Astrocyte (in vitro differentiated cells and primary cell): ENCODE measurements around the gene PDZRN4. TPM values are rescaled to one million over a fixed set of nuclear protein-coding genes. Genes with fewer than 3 reads are reported as not detected.

Experiments used
- DNase-seq: peaks from one replicate; pipeline ENCODE4 v3.0.0-alpha.2; 2010; ENCODE audit warnings: low read depth
- FAIRE-seq: peaks from 2 replicates; lab custom pipeline; 2011; peaks lifted over from hg19 to GRCh38; lab: Jason Lieb, UNC
- H2AFZ ChIP-seq: 2 replicates; pipeline ENCODE4 v1.6.0; 2012; ENCODE audit warnings: low read depth, low read length, inconsistent platforms
- H3K27ac ChIP-seq: 2 replicates; pipeline ENCODE4 v1.5.1; 2011; ENCODE audit warnings: low read depth, low read length, inconsistent platforms
- H3K27me3 ChIP-seq: 2 replicates; pipeline ENCODE4 v1.6.0; 2011; ENCODE audit warnings: low read length, inconsistent platforms; ENCODE audit not compliant: insufficient read depth
- H3K36me3 ChIP-seq: 2 replicates; pipeline ENCODE4 v1.5.1; 2011; ENCODE audit warnings: low read length, inconsistent platforms; ENCODE audit not compliant: insufficient read depth
- H3K4me1 ChIP-seq: 2 replicates; pipeline ENCODE4 v1.5.1; 2011; ENCODE audit warnings: low read length, inconsistent platforms; ENCODE audit not compliant: insufficient read depth
- H3K4me2 ChIP-seq: 2 replicates; pipeline ENCODE4 v1.6.0; 2012; ENCODE audit warnings: low read length, inconsistent platforms
- H3K4me3 ChIP-seq: 2 replicates; pipeline ENCODE4 v1.5.1; 2011; ENCODE audit warnings: low read depth, mild to moderate bottlenecking, low read length, inconsistent platforms; ENCODE audit not compliant: insufficient read depth
- H3K79me2 ChIP-seq: 2 replicates; pipeline ENCODE4 v1.6.0; 2012; ENCODE audit warnings: mild to moderate bottlenecking, low read length, inconsistent platforms; ENCODE audit not compliant: insufficient read depth
- H3K9ac ChIP-seq: 2 replicates; pipeline ENCODE4 v1.6.0; 2012; ENCODE audit warnings: mild to moderate bottlenecking, low read length, inconsistent platforms
- H3K9me3 ChIP-seq: 2 replicates; pipeline ENCODE4 v1.5.1; 2012; ENCODE audit warnings: low read depth, mild to moderate bottlenecking, low read length, inconsistent platforms; ENCODE audit not compliant: insufficient read depth
- H4K20me1 ChIP-seq: 2 replicates; pipeline ENCODE4 v1.6.0; 2012; ENCODE audit warnings: low read length, inconsistent platforms; ENCODE audit not compliant: insufficient read depth
- H3K27ac Mint-ChIP-seq: one replicate; pipeline ENCODE4 v1.8.0; 2021; ENCODE audit warnings: mild to moderate bottlenecking, mixed read lengths; ENCODE audit not compliant: unreplicated experiment
- H3K27me3 Mint-ChIP-seq: one replicate; pipeline ENCODE4 v1.8.0; 2021; ENCODE audit warnings: low read depth, mixed read lengths; ENCODE audit not compliant: unreplicated experiment
- H3K36me3 Mint-ChIP-seq: one replicate; pipeline ENCODE4 v1.8.0; 2021; ENCODE audit warnings: low read depth, mixed read lengths; ENCODE audit not compliant: unreplicated experiment
- H3K4me1 Mint-ChIP-seq: one replicate; pipeline ENCODE4 v1.8.0; 2021; ENCODE audit warnings: low read depth, mixed read lengths; ENCODE audit not compliant: unreplicated experiment
- H3K4me3 Mint-ChIP-seq: one replicate; pipeline ENCODE4 v1.8.0; 2021; ENCODE audit warnings: mild to moderate bottlenecking, moderate library complexity, mixed read lengths; ENCODE audit not compliant: unreplicated experiment
- H3K9me3 Mint-ChIP-seq: one replicate; pipeline ENCODE4 v1.8.0; 2021; ENCODE audit warnings: mild to moderate bottlenecking, mixed read lengths; ENCODE audit not compliant: unreplicated experiment
- EZH2 ChIP-seq: IDR thresholded peaks from 2 replicates; pipeline ENCODE4 v1.6.1; 2012; ENCODE audit warnings: mild to moderate bottlenecking, low read length, inconsistent platforms; ENCODE audit not compliant: insufficient read depth
- total RNA-seq: library from RNA; stranded (reverse); gene quantifications from 2 replicates; pipeline ENCODE4 v1.2.1, GENCODE V29; 2021
- TF ChIP-seq, protein P1 (sequence below): IDR thresholded peaks from 2 replicates; pipeline ENCODE4 v1.5.1; 2011; ENCODE audit warnings: low read depth, mild to moderate bottlenecking, inconsistent platforms, low read length, moderate library complexity; ENCODE audit not compliant: insufficient read depth

Gene PDZRN4
- total RNA-seq, 1 donor from 2014 or later = not detected

DNA sequence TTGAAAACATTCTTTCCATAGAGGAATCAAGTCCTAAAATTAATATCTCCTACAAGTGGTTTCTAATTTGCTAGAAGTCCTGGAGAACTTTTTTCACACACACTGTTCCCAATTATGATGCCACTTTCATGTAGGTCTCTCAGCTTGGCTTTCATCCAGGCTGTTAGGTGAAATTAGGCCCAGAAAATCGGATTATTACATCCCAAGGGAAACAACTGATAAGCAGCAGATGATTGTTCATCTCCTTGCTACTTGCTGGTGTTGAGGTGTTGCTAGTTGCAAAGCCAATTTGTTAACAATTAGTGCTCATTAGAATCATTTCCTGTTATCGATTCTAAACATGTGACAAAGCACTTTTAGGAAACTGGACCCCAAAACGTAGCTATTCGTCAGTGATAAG lies 248.0 kb downstream of the PDZRN4 start:
- Histone ChIP-seq H3K4me2 (no peak overlapping the region), H3K4me3 (no peak overlapping the region), H3K79me2 (no peaks in the 10 kb centered on the region), H3K4me1 (no peaks in the 10 kb centered on the region), H3K27ac (no peak overlapping the region), H4K20me1 (no peaks in the 10 kb centered on the region), H2AFZ (no peak overlapping the region), H3K9me3 (no peaks in the 10 kb centered on the region), H3K36me3 (no peaks in the 10 kb centered on the region), H3K27me3 (no peaks in the 10 kb centered on the region), H3K9ac (no peak overlapping the region)
- Mint-ChIP-seq H3K36me3 (no peaks in the 10 kb centered on the region), H3K4me1 (no peaks in the 10 kb centered on the region), H3K4me3 (no peak overlapping the region), H3K27me3 (no peaks in the 10 kb centered on the region), H3K9me3 (no peaks in the 10 kb centered on the region), H3K27ac (no peak overlapping the region)
- TF ChIP-seq, protein P1, sequence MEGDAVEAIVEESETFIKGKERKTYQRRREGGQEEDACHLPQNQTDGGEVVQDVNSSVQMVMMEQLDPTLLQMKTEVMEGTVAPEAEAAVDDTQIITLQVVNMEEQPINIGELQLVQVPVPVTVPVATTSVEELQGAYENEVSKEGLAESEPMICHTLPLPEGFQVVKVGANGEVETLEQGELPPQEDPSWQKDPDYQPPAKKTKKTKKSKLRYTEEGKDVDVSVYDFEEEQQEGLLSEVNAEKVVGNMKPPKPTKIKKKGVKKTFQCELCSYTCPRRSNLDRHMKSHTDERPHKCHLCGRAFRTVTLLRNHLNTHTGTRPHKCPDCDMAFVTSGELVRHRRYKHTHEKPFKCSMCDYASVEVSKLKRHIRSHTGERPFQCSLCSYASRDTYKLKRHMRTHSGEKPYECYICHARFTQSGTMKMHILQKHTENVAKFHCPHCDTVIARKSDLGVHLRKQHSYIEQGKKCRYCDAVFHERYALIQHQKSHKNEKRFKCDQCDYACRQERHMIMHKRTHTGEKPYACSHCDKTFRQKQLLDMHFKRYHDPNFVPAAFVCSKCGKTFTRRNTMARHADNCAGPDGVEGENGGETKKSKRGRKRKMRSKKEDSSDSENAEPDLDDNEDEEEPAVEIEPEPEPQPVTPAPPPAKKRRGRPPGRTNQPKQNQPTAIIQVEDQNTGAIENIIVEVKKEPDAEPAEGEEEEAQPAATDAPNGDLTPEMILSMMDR = no peak
- FAIRE-seq (no peak), DNase-seq (no peak)

DNA sequence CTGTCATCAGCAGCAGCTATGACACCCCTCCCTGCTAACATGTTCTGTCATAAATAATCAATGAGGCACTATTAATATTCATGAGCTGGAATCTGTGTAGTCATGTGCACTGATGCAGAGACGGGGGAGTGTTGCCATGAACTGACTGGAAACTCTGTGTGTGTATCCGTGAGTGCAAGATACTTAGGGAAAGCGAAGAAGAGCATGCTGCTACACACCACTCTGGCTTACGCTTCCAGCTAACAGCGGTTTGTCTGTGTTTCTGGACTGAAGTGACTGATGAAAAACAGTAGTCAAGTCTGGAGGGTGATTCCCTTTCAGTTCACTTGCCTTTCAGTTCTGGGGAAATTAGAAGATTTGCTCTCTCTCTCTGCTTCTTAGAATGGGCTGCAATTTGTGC lies 249.4 kb downstream of the PDZRN4 start:
- H3K36me3 Mint-ChIP-seq = no peaks in the 10 kb centered on the region
- H3K9ac ChIP-seq = no peak overlapping the region
- no peaks in the 10 kb centered on the region for H3K9me3 Mint-ChIP-seq
- H3K4me2 ChIP-seq = no peak overlapping the region
- no peaks in the 10 kb centered on the region for H3K27me3 ChIP-seq
- no peaks in the 10 kb centered on the region for H3K9me3 ChIP-seq
- no peak for DNase-seq
- no peaks in the 10 kb centered on the region for H3K36me3 ChIP-seq
- H3K4me3 ChIP-seq = no peak overlapping the region
- no peak overlapping the region for H3K27ac ChIP-seq
- H3K4me3 Mint-ChIP-seq = no peak overlapping the region
- no peaks in the 10 kb centered on the region for H4K20me1 ChIP-seq
- no peaks in the 10 kb centered on the region for H3K79me2 ChIP-seq
- no peak overlapping the region for H3K27ac Mint-ChIP-seq
- H3K4me1 Mint-ChIP-seq = no peaks in the 10 kb centered on the region
- no peak for FAIRE-seq
- no peaks in the 10 kb centered on the region for H3K4me1 ChIP-seq
- H2AFZ ChIP-seq = peak overlapping the region; percentile 62
- TF ChIP-seq, protein P1 = no peak
- TF ChIP-seq EZH2 = no peak
- no peaks in the 10 kb centered on the region for H3K27me3 Mint-ChIP-seq

DNA sequence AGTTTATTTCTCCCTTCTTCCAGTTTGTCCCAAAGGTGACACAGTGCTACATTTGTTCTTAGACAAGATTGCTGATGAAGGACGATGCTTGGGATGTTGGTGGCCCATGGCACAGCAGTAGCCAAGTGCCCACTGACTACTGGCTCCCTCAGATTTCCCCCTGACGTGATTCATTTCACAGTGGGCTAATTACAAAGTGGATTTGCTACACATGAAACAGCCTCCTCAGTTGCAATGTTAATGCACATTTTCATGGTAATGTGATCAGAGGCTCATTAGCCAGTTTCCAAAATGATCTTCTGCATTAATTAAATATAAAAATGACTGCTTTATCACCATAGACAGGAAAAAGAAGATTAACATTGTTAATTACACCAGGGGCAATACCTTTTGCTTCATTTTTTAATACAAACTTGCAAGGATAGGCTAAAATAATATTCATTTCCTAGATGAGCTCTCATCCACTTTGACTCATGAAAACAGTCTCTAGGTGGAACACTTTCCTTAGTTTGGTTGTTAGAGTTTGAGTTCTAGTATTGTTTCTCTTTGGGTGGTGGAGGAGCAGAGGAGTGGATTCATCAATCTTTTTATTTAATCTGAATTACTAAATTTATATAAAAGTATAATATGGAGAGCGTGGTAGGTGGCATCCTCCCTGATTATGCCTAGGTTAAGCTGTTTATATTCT lies 250.9 kb downstream of the PDZRN4 start:
- Histone ChIP-seq H3K36me3 (no peaks in the 10 kb centered on the region), H3K27me3 (no peaks in the 10 kb centered on the region), H3K9ac (no peak overlapping the region), H3K9me3 (no peaks in the 10 kb centered on the region), H3K27ac (no peak overlapping the region), H3K4me1 (no peaks in the 10 kb centered on the region), H3K4me3 (no peak overlapping the region), H2AFZ (no peak overlapping the region), H3K4me2 (no peak overlapping the region), H3K79me2 (no peaks in the 10 kb centered on the region), H4K20me1 (no peaks in the 10 kb centered on the region)
- H3K4me3 Mint-ChIP-seq = no peak overlapping the region
- H3K36me3 Mint-ChIP-seq = no peaks in the 10 kb centered on the region
- FAIRE-seq (no peak), DNase-seq (no peak)
- TF ChIP-seq, protein P1 = no peak
- no peak for TF ChIP-seq EZH2
- no peaks in the 10 kb centered on the region for H3K4me1 Mint-ChIP-seq
- no peaks in the 10 kb centered on the region for H3K9me3 Mint-ChIP-seq
- H3K27me3 Mint-ChIP-seq = no peaks in the 10 kb centered on the region
- no peak overlapping the region for H3K27ac Mint-ChIP-seq
